ENCODE measurements around the gene PXYLP1. TPM values are rescaled to one million over a fixed set of nuclear protein-coding genes. Genes with fewer than 3 reads are reported as not detected.
A peak's percentile ranks its signal among the peaks of the same experiment; 100 is the strongest.

Gene PXYLP1
- total and polyA plus RNA-seq, 2 donors (not counting 1 experiment from before 2014, with no cell fraction given), result 1.4 to 4.5 TPM

DNA sequence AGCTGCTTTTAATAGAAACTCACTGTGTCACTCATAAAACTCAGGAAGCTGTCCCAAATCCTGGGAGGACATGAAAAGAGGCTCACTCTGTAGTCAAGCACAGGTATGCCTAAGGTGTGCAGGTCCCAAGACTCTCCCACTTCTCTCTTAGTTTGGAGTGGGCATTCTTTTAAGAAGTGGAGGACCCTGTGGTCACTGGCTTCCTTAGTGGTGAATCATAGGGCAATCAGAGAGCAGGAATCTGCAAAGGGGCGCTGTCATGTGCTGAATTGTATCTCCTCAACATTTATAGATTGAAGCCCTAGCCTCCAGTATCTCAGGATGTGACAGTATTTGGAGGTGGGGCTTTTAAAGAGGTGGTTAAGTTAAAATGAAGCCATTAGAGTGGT lies 89.5 kb downstream of the PXYLP1 start:
- Mint-ChIP-seq H3K4me3 (no peak overlapping the region), H3K27ac (peak overlapping the region; percentile 32), H3K27me3 (no peaks in the 10 kb centered on the region), H3K9me3 (ENCODE audit: insufficient read depth) (no peaks in the 10 kb centered on the region), H3K4me1 (peaks cover 17% of the 10 kb centered on the region)
- TF ChIP-seq EZH2 (IDR thresholded peaks at IDR 0.05; ENCODE audit: borderline replicate concordance, insufficient read depth, low read depth, low read length, poor library complexity, severe bottlenecking) (no peak), CTCF (IDR thresholded peaks at IDR 0.05) (no peak)
- H3K4me2 ChIP-seq (replicated peaks; ENCODE audit: low read depth, low read length, poor library complexity, severe bottlenecking), result peak overlapping the region; percentile 34
- no peak overlapping the region for H3K4me3 ChIP-seq (ENCODE audit: control extremely low read depth in 1 of 5, extremely low read depth in 1 of 5, insufficient read depth in 1 of 5, low read depth in 2 of 5, low read length in 4 of 5)
- peaks cover 0 to 1% (median 0%) of the 10 kb centered on the region in 3 donors for H3K9me3 ChIP-seq (ENCODE audit: control extremely low read depth in 1 of 3, control insufficient read depth in 2 of 3, insufficient read depth in 1 of 3, low read length in 2 of 3)
- ATAC-seq (ENCODE audit: low read depth), result no peak
- DNase-seq, result no peak
- no peaks in the 10 kb centered on the region for H4K20me1 ChIP-seq (ENCODE audit: control insufficient read depth, insufficient read depth, low read length, poor library complexity, severe bottlenecking)
- no peak overlapping the region for H3K9ac ChIP-seq (ENCODE audit: low read length)
- no CpG with 5 or more reads among the region's 1 CpG for WGBS (ENCODE audit: insufficient coverage)
- no peak overlapping the region for H3K27ac ChIP-seq (ENCODE audit: low read length in 2 of 2)
- no peaks in the 10 kb centered on the region for H3K36me3 ChIP-seq (replicated peaks in 1 of 2; ENCODE audit: control extremely low read depth in 1 of 2, control insufficient read depth in 1 of 2, extremely low read depth in 1 of 2, insufficient read depth in 2 of 2, low read length in 1 of 2)
- intact Hi-C loops (cut with micrococcal nuclease), result no loop called here
- H3K27me3 ChIP-seq (replicated peaks in 1 of 4; ENCODE audit: control extremely low read depth in 1 of 4, control insufficient read depth in 3 of 4, insufficient read depth in 4 of 4, low read length in 3 of 4), result no peaks in the 10 kb centered on the region
- no peaks in the 10 kb centered on the region for H3K79me2 ChIP-seq (ENCODE audit: control insufficient read depth, insufficient read depth, low read length)
- H3K4me1 ChIP-seq (ENCODE audit: control insufficient read depth in 2 of 2, insufficient read depth in 2 of 2, low read length in 2 of 2), result peaks cover 11% of the 10 kb centered on the region in 2 donors
- POLR2A ChIA-PET, result interaction anchor here (0.6 kb wide), 1 partner anchor 87 kb away, joined by 3 read pairs; no protein-coding TSS in a partner anchor
- CTCF ChIA-PET, result interaction anchor here (0.6 to 2.3 kb wide), 4 partner anchors 9 to 238 kb away, joined by 3 to 10 read pairs (median 4); no protein-coding TSS in a partner anchor
- peak overlapping the region; percentile 76 for H2AFZ ChIP-seq (ENCODE audit: insufficient read depth, low read depth, low read length, poor library complexity, severe bottlenecking)

DNA sequence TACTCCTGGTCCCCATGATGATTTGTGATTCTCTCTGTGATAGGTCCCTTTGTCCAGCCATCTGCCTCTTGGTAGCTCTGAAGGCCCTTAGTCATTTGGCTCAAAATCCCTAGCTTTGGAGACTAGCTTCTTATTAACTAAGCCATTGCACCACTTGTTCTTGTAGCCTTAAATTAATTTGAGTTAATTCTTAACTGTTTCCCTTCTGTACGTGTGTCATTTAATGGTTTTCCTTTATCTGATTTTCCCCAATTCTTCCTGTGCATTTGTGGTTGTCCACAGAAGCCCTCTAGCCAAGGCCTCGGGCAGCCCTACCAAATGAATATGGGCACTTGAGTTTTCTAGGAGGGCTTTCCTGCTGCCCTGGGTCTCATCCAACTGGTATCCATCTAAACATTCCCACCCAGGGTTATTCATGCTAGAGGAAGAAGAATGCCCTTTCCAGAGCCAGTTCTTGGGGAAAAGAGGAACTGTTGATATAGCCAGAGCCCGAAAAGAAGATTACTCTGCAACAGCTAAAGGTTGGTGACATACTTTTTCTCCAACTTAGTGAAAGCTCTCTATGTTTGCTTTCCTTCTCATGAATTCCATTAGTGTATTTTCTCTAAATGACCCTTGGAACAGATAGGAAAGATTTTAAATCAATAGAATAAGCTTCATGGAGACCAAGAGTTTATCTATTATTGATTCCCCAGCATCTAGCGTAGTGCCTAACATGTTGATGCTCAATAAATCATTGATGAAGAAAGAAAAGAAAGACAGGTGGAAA lies 92.5 kb downstream of the PXYLP1 start:
- no peak overlapping the region for H2AFZ ChIP-seq (ENCODE audit: insufficient read depth, low read depth, low read length, poor library complexity, severe bottlenecking)
- H3K27me3 ChIP-seq (replicated peaks in 1 of 4; ENCODE audit: control extremely low read depth in 1 of 4, control insufficient read depth in 3 of 4, insufficient read depth in 4 of 4, low read length in 3 of 4), result no peaks in the 10 kb centered on the region
- ChIA-PET CTCF (interaction anchor here (1.0 to 1.5 kb wide), 4 partner anchors 7 to 136 kb away, joined by 3 to 5 read pairs (median 4); no protein-coding TSS in a partner anchor), POLR2A (no interaction called here)
- peaks cover 11% of the 10 kb centered on the region in 2 donors for H3K4me1 ChIP-seq (ENCODE audit: control insufficient read depth in 2 of 2, insufficient read depth in 2 of 2, low read length in 2 of 2)
- H3K36me3 ChIP-seq (replicated peaks in 1 of 2; ENCODE audit: control extremely low read depth in 1 of 2, control insufficient read depth in 1 of 2, extremely low read depth in 1 of 2, insufficient read depth in 2 of 2, low read length in 1 of 2), result no peaks in the 10 kb centered on the region
- H3K27me3 Mint-ChIP-seq, result no peaks in the 10 kb centered on the region
- H3K4me2 ChIP-seq (replicated peaks; ENCODE audit: low read depth, low read length, poor library complexity, severe bottlenecking), result no peak overlapping the region
- no peak for DNase-seq
- H3K4me1 Mint-ChIP-seq, result peaks cover 17% of the 10 kb centered on the region
- H4K20me1 ChIP-seq (ENCODE audit: control insufficient read depth, insufficient read depth, low read length, poor library complexity, severe bottlenecking), result no peaks in the 10 kb centered on the region
- no peak overlapping the region for H3K4me3 ChIP-seq (ENCODE audit: control extremely low read depth in 1 of 5, extremely low read depth in 1 of 5, insufficient read depth in 1 of 5, low read depth in 2 of 5, low read length in 4 of 5)
- H3K9ac ChIP-seq (ENCODE audit: low read length), result no peak overlapping the region
- no peak overlapping the region for H3K27ac Mint-ChIP-seq
- no peak overlapping the region for H3K4me3 Mint-ChIP-seq
- ATAC-seq (ENCODE audit: low read depth), result no peak
- TF ChIP-seq EZH2 (IDR thresholded peaks at IDR 0.05; ENCODE audit: borderline replicate concordance, insufficient read depth, low read depth, low read length, poor library complexity, severe bottlenecking) (no peak), CTCF (IDR thresholded peaks at IDR 0.05) (no peak)
- H3K79me2 ChIP-seq (ENCODE audit: control insufficient read depth, insufficient read depth, low read length), result no peaks in the 10 kb centered on the region
- H3K27ac ChIP-seq (ENCODE audit: low read length in 2 of 2), result no peak overlapping the region
- no peaks in the 10 kb centered on the region for H3K9me3 Mint-ChIP-seq (ENCODE audit: insufficient read depth)
- WGBS (ENCODE audit: insufficient coverage), result no CpG with 5 or more reads among the region's 4 CpGs
- intact Hi-C loops (cut with micrococcal nuclease), result no loop called here
- peaks cover 0 to 1% (median 0%) of the 10 kb centered on the region in 3 donors for H3K9me3 ChIP-seq (ENCODE audit: control extremely low read depth in 1 of 3, control insufficient read depth in 2 of 3, insufficient read depth in 1 of 3, low read length in 2 of 3)

Measured in B cell (primary cell).